Fibroblast of lung (primary cell): ENCODE results near the gene AGT.

ENCODE experiments used
- EZH2 ChIP-seq: IDR thresholded peaks from 2 replicates; pipeline ENCODE4 v1.5.1; 2012; ENCODE audit warnings: low read length, control low read depth, mild to moderate bottlenecking; ENCODE audit errors: missing control alignments
- TF ChIP-seq, protein P1 (sequence below), 2 donors: IDR thresholded peaks in 1 of 2; conservative IDR thresholded peaks in 1 of 2; 1 replicate in 1 of 2; 2 replicates in 1 of 2; pipeline ENCODE4 v1.5.1; 2011 to 2012; ENCODE audit warnings: low read length in 2 of 2, control low read depth in 1 of 2, inconsistent platforms in 1 of 2, low read depth in 1 of 2, mild to moderate bottlenecking in 1 of 2

DNA sequence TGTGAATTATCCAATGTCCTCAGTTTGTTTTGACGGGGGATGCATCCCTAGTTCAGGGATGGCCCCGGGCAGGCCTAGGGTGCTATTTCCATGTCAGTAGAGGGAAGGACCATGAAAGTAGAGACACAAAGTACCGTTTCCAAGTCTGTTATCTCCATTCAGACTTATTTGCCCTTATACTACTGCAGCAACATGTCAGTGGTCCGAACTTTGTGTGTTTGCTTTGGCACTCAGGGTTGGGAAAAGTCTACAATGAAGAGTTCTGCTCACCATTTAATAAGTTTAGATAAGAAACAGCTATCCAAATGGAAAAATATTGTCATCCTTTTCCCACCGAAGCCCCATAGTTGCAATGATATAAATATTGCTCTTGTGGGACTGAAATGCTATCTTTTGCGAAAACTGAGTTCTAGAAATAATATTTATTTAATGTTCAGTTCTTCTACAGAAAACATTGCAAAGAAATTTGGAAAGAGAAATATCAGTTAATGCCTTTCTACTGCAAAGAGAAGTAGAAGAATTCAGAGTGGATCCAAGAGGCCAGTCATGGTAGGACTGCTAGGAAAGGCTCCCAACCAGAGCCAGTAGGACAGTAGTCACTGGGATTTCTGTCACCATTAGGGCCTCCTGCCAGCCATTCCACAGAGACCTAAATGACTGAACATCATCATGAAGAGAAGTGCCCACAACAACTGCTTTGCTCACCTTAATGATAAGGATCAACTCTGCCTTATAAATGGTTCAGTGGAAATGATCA is 11.5 kb upstream of the AGT start:
- TF ChIP-seq, protein P1, sequence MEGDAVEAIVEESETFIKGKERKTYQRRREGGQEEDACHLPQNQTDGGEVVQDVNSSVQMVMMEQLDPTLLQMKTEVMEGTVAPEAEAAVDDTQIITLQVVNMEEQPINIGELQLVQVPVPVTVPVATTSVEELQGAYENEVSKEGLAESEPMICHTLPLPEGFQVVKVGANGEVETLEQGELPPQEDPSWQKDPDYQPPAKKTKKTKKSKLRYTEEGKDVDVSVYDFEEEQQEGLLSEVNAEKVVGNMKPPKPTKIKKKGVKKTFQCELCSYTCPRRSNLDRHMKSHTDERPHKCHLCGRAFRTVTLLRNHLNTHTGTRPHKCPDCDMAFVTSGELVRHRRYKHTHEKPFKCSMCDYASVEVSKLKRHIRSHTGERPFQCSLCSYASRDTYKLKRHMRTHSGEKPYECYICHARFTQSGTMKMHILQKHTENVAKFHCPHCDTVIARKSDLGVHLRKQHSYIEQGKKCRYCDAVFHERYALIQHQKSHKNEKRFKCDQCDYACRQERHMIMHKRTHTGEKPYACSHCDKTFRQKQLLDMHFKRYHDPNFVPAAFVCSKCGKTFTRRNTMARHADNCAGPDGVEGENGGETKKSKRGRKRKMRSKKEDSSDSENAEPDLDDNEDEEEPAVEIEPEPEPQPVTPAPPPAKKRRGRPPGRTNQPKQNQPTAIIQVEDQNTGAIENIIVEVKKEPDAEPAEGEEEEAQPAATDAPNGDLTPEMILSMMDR (conservative IDR thresholded peaks at IDR 0.05 in 1 of 2, IDR thresholded peaks at IDR 0.05 in 1 of 2; ENCODE audit: low read depth in 1 of 2, low read length in 2 of 2) = no peak
- no peak for TF ChIP-seq EZH2
